PC-9 (cell line): Measurements from ENCODE around the gene UBE2QL1. TPM values are rescaled to one million over a fixed set of nuclear protein-coding genes. Genes with fewer than 3 reads are reported as not detected.

ENCODE experiments used
- BruUV-seq: library from RNA; stranded (reverse); fragments of 400-500 nt; replicated peaks from 2 replicates; lab custom pipeline; 2021; lab: Mats Ljungman, UMichigan
- CTCF ChIA-PET: fragments of 300-600 bp; sonication (Branson Sonifier 250); formaldehyde crosslinking; loops from one replicate; lab custom pipeline; 2022; ENCODE audit warnings: antibody characterized with exemption; lab: Charles Lee
- POLR2A ChIA-PET: fragments of 300-600 bp; sonication (Branson Sonifier 250); formaldehyde crosslinking; loops from one replicate; lab custom pipeline; 2022; ENCODE audit warnings: antibody characterized with exemption; ENCODE audit not compliant: unreplicated experiment; lab: Charles Lee
- DNase-seq, 2 experiments: peaks; one replicate each; pipeline versions ENCODE4 v3.0.0 to v3.0.0-alpha.2; 2015 to 2022; ENCODE audit warnings: mixed read lengths in 1 of 2
- H2AFZ ChIP-seq: fragments of 200-600 bp; sonication (generic); 2 replicates; pipeline ENCODE4 v1.8.1; 2017; ENCODE audit warnings: antibody characterized with exemption
- H3F3A ChIP-seq: fragments of 200-600 bp; sonication (generic); 2 replicates; pipeline ENCODE4 v1.8.1; 2017; ENCODE audit warnings: antibody characterized with exemption, mild to moderate bottlenecking, low read depth; ENCODE audit not compliant: insufficient read depth
- H3K27ac ChIP-seq: fragments of 200-600 bp; sonication (generic); 2 replicates; pipeline ENCODE4 v1.6.1; 2016; ENCODE audit warnings: mixed run types
- H3K27me3 ChIP-seq: fragments of 200-600 bp; sonication (generic); 2 replicates; pipeline ENCODE4 v1.6.1; 2016; ENCODE audit warnings: low read depth, mixed run types; ENCODE audit not compliant: insufficient read depth
- H3K36me3 ChIP-seq: fragments of 200-600 bp; sonication (generic); 2 replicates; pipeline ENCODE4 v1.6.1; 2016; ENCODE audit warnings: low read depth, mixed run types
- H3K4me1 ChIP-seq: fragments of 200-600 bp; sonication (generic); replicated peaks from 2 replicates; pipeline ENCODE4 v1.6.1; 2016; ENCODE audit warnings: mixed run types; ENCODE audit not compliant: insufficient read depth
- H3K4me2 ChIP-seq: fragments of 200-600 bp; sonication (generic); 2 replicates; pipeline ENCODE4 v1.6.1; 2017; ENCODE audit warnings: mixed run types
- H3K4me3 ChIP-seq: fragments of 200-600 bp; sonication (generic); 2 replicates; pipeline ENCODE4 v1.6.1; 2016; ENCODE audit warnings: mixed run types
- H3K79me2 ChIP-seq: fragments of 200-600 bp; sonication (generic); 2 replicates; pipeline ENCODE4 v1.6.1; 2017; ENCODE audit warnings: low read depth, mixed run types
- H3K9me2 ChIP-seq: fragments of 200-600 bp; sonication (generic); 2 replicates; pipeline ENCODE4 v1.8.1; 2017; ENCODE audit warnings: mild to moderate bottlenecking; ENCODE audit not compliant: insufficient read depth
- H3K9me3 ChIP-seq: fragments of 200-600 bp; sonication (generic); 2 replicates; pipeline ENCODE4 v1.8.1; 2016; ENCODE audit warnings: low read depth; ENCODE audit not compliant: insufficient read depth
- H4K20me1 ChIP-seq: fragments of 200-600 bp; sonication (generic); 2 replicates; pipeline ENCODE4 v1.8.1; 2017; ENCODE audit not compliant: insufficient read depth
- EZH2 ChIP-seq: fragments of 200-600 bp; sonication (generic); IDR thresholded peaks from 2 replicates; pipeline ENCODE4 v1.8.0; 2017; ENCODE audit warnings: antibody characterized with exemption, low read depth
- intact Hi-C: fragments of 100-400 bp; cut with micrococcal nuclease; formaldehyde crosslinking; loops from one replicate; pipeline ENCODE4 v1.10.0; 2022; ENCODE audit not compliant: unreplicated experiment
- total RNA-seq: library from RNA; stranded (reverse); gene quantifications from 2 replicates; pipeline ENCODE4 v1.2.3, GENCODE V29; 2021
- TF ChIP-seq, protein P1 (sequence below): fragments of 200-600 bp; sonication (generic); conservative IDR thresholded peaks from 2 replicates; pipeline ENCODE4 v1.6.1; 2017; ENCODE audit warnings: mixed run types, antibody characterized with exemption, mild to moderate bottlenecking, moderate library complexity

The UBE2QL1 gene
- total RNA-seq, 1 experiment from 2014 or later = not detected

DNA sequence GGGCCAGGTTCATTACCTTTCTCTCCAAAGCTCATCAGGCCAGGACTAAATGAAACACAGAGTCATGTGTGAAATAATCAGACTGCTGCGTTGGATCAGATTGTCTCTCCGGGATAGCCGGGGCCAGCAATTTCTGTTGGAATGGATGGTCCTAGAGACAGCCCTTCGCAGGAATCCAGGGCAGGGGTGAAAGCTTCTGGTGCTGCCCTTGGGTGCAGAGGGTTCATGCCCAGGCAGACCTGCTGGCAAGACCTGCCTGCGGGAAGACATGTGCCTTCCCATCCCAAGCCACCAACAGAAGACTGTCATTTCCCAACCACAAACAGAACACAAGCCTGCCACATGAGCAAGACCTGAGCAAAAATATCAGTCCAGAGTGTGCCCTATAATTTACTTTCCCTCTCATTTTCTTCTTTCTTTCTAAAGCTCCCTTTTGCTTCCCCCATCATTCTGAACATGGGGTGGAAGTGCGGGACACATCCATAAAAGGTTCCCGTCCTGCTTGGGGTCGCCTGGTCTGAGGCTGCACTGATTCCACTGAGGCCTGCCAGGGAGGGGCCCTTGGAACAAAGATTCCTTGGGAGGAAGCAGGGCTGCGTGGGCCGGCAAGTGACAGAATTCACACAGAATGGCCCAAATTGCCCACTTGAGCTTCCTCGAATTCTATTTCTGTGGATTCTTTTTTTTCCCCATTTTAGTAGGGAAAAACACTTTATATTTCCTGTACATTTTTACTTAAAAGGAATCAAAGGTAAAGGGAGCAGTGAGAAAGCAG, 57.3 kb downstream of the UBE2QL1 start:
- H3K4me3 ChIP-seq = no peak overlapping the region
- no TSS peak for BruUV-seq
- peaks cover 5% of the 10 kb centered on the region; the same call in 1 of the 2 replicates for H3K9me3 ChIP-seq
- no peaks in the 10 kb centered on the region for H3K36me3 ChIP-seq
- H3K9me2 ChIP-seq = no peaks in the 10 kb centered on the region
- no peaks in the 10 kb centered on the region; the same call in 1 of the 2 replicates for H3K4me1 ChIP-seq
- peaks cover 71% of the 10 kb centered on the region for H3K27me3 ChIP-seq
- ChIA-PET CTCF (no interaction called here), POLR2A (no interaction called here)
- DNase-seq = no peak
- no peak overlapping the region for H3K4me2 ChIP-seq
- no peak overlapping the region for H3K27ac ChIP-seq
- no peak overlapping the region for H2AFZ ChIP-seq
- H4K20me1 ChIP-seq = no peaks in the 10 kb centered on the region
- TF ChIP-seq, protein P1, sequence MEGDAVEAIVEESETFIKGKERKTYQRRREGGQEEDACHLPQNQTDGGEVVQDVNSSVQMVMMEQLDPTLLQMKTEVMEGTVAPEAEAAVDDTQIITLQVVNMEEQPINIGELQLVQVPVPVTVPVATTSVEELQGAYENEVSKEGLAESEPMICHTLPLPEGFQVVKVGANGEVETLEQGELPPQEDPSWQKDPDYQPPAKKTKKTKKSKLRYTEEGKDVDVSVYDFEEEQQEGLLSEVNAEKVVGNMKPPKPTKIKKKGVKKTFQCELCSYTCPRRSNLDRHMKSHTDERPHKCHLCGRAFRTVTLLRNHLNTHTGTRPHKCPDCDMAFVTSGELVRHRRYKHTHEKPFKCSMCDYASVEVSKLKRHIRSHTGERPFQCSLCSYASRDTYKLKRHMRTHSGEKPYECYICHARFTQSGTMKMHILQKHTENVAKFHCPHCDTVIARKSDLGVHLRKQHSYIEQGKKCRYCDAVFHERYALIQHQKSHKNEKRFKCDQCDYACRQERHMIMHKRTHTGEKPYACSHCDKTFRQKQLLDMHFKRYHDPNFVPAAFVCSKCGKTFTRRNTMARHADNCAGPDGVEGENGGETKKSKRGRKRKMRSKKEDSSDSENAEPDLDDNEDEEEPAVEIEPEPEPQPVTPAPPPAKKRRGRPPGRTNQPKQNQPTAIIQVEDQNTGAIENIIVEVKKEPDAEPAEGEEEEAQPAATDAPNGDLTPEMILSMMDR = no peak
- TF ChIP-seq EZH2 = no peak
- intact Hi-C loops = no loop called here
- H3K79me2 ChIP-seq = no peaks in the 10 kb centered on the region
- H3F3A ChIP-seq = no peaks in the 10 kb centered on the region

- Histone ChIP-seq H4K20me1 (no peaks in the 10 kb centered on the region), H3K36me3 (no peaks in the 10 kb centered on the region), H3K27me3 (peaks cover 74% of the 10 kb centered on the region), H3K27ac (no peak overlapping the region), H3K4me2 (no peak overlapping the region), H2AFZ (no peak overlapping the region), H3K9me3 (peaks cover 5% of the 10 kb centered on the region; the same call in 1 of the 2 replicates), H3K4me1 (no peaks in the 10 kb centered on the region; the same call in 1 of the 2 replicates), H3K4me3 (no peak overlapping the region), H3F3A (no peaks in the 10 kb centered on the region), H3K79me2 (no peaks in the 10 kb centered on the region), H3K9me2 (no peaks in the 10 kb centered on the region)
- DNase-seq = no peak
- POLR2A ChIA-PET = no interaction called here
- BruUV-seq = no TSS peak
- CTCF ChIA-PET = no interaction called here
- TF ChIP-seq EZH2 = no peak
- TF ChIP-seq, protein P1 = no peak
- intact Hi-C loops = no loop called here
Measured at GRCh38 chr5:6506611-6507010, 58.0 kb downstream of the UBE2QL1 start.

DNA sequence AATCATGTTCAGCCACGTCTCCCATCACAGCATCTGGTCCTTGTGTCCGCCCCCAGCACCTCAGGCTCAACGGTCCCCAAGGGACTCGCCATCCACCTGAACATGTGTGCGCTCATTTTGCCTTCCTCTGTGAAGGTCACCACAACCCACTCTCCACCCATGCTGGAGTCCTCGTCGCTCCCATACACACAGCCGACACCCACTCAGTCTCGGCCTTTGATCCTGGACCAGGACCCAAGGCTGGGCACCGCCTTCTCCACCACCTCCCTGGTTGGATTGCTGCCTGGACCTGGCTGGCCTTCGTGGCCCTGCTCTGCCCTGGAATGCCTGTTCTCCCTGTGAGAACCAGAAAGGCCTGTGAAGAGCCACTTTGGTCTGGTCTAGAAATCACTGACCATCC, 60.3 kb downstream of the UBE2QL1 start:
- Histone ChIP-seq H3K9me2 (no peaks in the 10 kb centered on the region), H3K27me3 (peaks cover 75% of the 10 kb centered on the region), H3K4me2 (no peak overlapping the region), H3F3A (no peaks in the 10 kb centered on the region), H3K9me3 (0 out of 2 replicates have a peak, but pooled peaks cover 5% of the 10 kb centered on the region), H3K79me2 (no peaks in the 10 kb centered on the region), H2AFZ (no peak overlapping the region), H3K4me1 (no peaks in the 10 kb centered on the region; the same call in 1 of the 2 replicates), H3K4me3 (no peak overlapping the region), H3K27ac (no peak overlapping the region), H3K36me3 (no peaks in the 10 kb centered on the region), H4K20me1 (no peaks in the 10 kb centered on the region)
- intact Hi-C loops = no loop called here
- DNase-seq = no peak
- no TSS peak for BruUV-seq
- TF ChIP-seq, protein P1 = no peak
- no peak for TF ChIP-seq EZH2
- CTCF ChIA-PET = no interaction called here
- POLR2A ChIA-PET = no interaction called here
